Prostate gland (tissue), 2 donors: Measurements from ENCODE around the gene ACACA. TPM values are rescaled to one million over a fixed set of nuclear protein-coding genes. Genes with fewer than 3 reads are reported as not detected.

Experiments
- DNase-seq: peaks from one replicate; pipeline ENCODE4 v3.0.0-alpha.2; 2019; ENCODE audit warnings: low spot score
- H3K27ac ChIP-seq, 2 donors: fragments of 200-600 bp; sonication (generic); 2 replicates each; pipeline ENCODE4 v1.5.1; 2017 to 2019
- H3K27me3 ChIP-seq: fragments of 200-600 bp; sonication (generic); replicated peaks from 2 replicates; pipeline ENCODE4 v1.5.1; 2019; ENCODE audit not compliant: insufficient read depth
- H3K36me3 ChIP-seq, 2 donors: fragments of 200-600 bp; sonication (generic); 1 replicate in 1 of 2; 2 replicates in 1 of 2; pipeline versions ENCODE4 v1.5.1 to v1.8.1; 2017 to 2019
- H3K4me1 ChIP-seq: fragments of 200-600 bp; sonication (generic); replicated peaks from 2 replicates; pipeline ENCODE4 v1.5.1; 2019
- H3K4me3 ChIP-seq, 2 donors: fragments of 200-600 bp; sonication (generic); 2 replicates each; pipeline ENCODE4 v1.5.1; 2017 to 2019
- H3K9me3 ChIP-seq: fragments of 200-600 bp; sonication (generic); 2 replicates; pipeline ENCODE4 v1.5.1; 2017
- CTCF ChIP-seq, 4 experiments: fragments of 200-600 bp in 2 of 4; fragments of 450-650 bp in 2 of 4; sonication (generic) in 2 of 4; IDR thresholded peaks; 1 replicate in 3 of 4; 2 replicates in 1 of 4; pipeline ENCODE4 v1.5.1; 2016 to 2019; ENCODE audit warnings: antibody characterized with exemption in 4 of 4, mild to moderate bottlenecking in 2 of 4, moderate library complexity in 2 of 4
- POLR2A ChIP-seq: fragments of 450-650 bp; IDR thresholded peaks from one replicate; pipeline ENCODE4 v1.6.1; 2016; ENCODE audit warnings: antibody characterized with exemption, mild to moderate bottlenecking
- POLR2AphosphoS5 ChIP-seq: sonication (generic); formaldehyde crosslinking; IDR thresholded peaks from one replicate; pipeline ENCODE4 v1.6.1; 2017; ENCODE audit warnings: antibody characterized with exemption
- WGBS: methylation state at CpG from one replicate; pipeline ENCODE4 v1.1.5; 2018; 5-methylcytosine and 5-hydroxymethylcytosine counted together
- intact Hi-C: fragments of 100-400 bp; cut with DNase I; formaldehyde crosslinking; loops from one replicate; pipeline ENCODE4 v1.14.2; 2022
- total RNA-seq, 2 donors: library from RNA; depleted of rRNA; stranded (reverse); fragments of >200 nt; gene quantifications; one replicate each; pipeline ENCODE4 v1.1.0, GENCODE V29; 2016

ACACA gene
- total RNA-seq, 2 donors from 2014 or later, result 54.2 to 71.3 TPM

GRCh38 chr17:37342589-37342988, 64.0 kb downstream of the ACACA start:
- TF ChIP-seq CTCF (IDR thresholded peaks at IDR 0.05) (no peak), POLR2AphosphoS5 (no peak), POLR2A (no peak)
- DNase-seq, result no peak
- Histone ChIP-seq H3K36me3 (no peaks in the 10 kb centered on the region), H3K4me1 (no peaks in the 10 kb centered on the region), H3K9me3 (no peaks in the 10 kb centered on the region), H3K4me3 (no peak overlapping the region), H3K27me3 (no peaks in the 10 kb centered on the region), H3K27ac (no peak overlapping the region)
- intact Hi-C loops, result no loop called here
- WGBS, result 98% methylated on average over 2 of the region's 2 CpGs

- no peak overlapping the region for H3K27ac ChIP-seq
- H3K9me3 ChIP-seq, result no peaks in the 10 kb centered on the region
- WGBS, result 85% methylated on average over 2 of the region's 2 CpGs
- no peak overlapping the region for H3K4me3 ChIP-seq
- H3K4me1 ChIP-seq, result no peaks in the 10 kb centered on the region
- no peak for DNase-seq
- intact Hi-C loops, result no loop called here
- TF ChIP-seq CTCF (IDR thresholded peaks at IDR 0.05) (no peak), POLR2A (no peak), POLR2AphosphoS5 (no peak)
- H3K27me3 ChIP-seq, result no peaks in the 10 kb centered on the region
- H3K36me3 ChIP-seq, result no peaks in the 10 kb centered on the region
Measured at GRCh38 chr17:37340804-37341203, 65.8 kb downstream of the ACACA start.

GRCh38 chr17:37339321-37339720, 67.3 kb downstream of the ACACA start:
- H3K36me3 ChIP-seq, result no peaks in the 10 kb centered on the region
- intact Hi-C loops, result no loop called here
- no peak overlapping the region for H3K4me3 ChIP-seq
- H3K9me3 ChIP-seq, result no peaks in the 10 kb centered on the region
- no peaks in the 10 kb centered on the region for H3K27me3 ChIP-seq
- no peaks in the 10 kb centered on the region for H3K4me1 ChIP-seq
- 63% methylated on average over 3 of the region's 3 CpGs for WGBS
- DNase-seq, result no peak
- no peak for TF ChIP-seq CTCF (IDR thresholded peaks at IDR 0.05)
- no peak for TF ChIP-seq POLR2AphosphoS5
- no peak for TF ChIP-seq POLR2A
- no peak overlapping the region for H3K27ac ChIP-seq

DNA sequence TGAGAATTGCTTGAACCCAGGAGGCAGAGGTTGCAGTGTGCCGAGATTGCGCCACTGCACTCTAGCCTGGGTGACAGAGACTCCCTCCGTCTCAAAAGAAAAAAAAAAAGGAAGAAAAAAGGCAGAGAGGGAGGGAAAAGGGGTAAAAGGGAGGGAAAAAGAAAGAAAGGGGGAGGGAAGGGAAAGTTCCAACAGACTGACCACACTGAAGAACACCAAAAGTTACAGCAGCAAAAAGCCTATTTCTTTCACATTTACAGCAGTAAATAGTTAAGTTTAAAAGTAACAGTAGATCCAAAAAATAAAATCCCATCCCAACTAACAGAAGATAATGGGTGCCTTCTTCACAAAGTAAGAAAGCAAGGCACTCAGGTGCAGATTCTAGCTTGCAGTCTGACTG, 67.8 kb downstream of the ACACA start:
- H3K36me3 ChIP-seq, result no peaks in the 10 kb centered on the region
- intact Hi-C loops, result no loop called here
- no peaks in the 10 kb centered on the region for H3K9me3 ChIP-seq
- no peak overlapping the region for H3K4me3 ChIP-seq
- H3K27me3 ChIP-seq, result no peaks in the 10 kb centered on the region
- H3K27ac ChIP-seq, result no peak overlapping the region
- DNase-seq, result no peak
- 81% methylated on average over 3 of the region's 3 CpGs for WGBS
- no peak for TF ChIP-seq POLR2AphosphoS5
- no peak for TF ChIP-seq CTCF (IDR thresholded peaks at IDR 0.05)
- no peak for TF ChIP-seq POLR2A
- no peaks in the 10 kb centered on the region for H3K4me1 ChIP-seq

DNA sequence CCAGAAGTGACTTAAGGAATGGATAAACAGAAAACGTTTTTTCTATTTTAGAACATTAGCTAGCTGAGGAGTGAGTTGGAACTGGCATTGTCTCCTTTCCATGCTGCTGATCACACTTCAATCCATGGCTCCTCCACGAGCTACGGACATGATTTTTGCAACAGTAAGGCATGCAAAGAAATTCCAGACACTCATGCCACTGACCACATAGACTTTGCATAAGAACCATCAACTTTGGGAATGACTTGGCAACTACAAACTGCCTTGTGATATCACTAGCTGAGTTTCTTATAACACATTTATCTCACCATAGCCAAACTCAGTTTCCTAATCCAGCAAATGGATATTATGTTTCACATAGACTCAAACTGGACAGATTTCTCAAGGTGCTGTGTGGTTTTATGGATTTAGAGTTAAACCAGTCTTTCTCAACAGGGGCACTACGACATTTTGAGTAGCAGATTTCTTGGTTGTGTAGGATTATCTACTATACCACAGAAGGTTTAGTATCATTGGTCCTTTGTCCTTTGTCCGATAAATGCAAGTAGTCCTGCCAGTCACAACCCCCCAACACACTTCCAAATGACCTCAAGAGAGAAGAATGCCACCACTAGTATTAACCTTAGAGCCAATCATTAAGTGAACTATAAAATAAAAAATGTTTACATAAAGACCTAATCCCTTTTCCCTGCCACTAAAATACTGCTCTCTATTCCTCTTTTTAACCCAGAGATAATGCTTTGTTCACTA, 79.1 kb downstream of the ACACA start:
- Histone ChIP-seq H3K4me1 (peaks cover 5% of the 10 kb centered on the region), H3K27ac (no peak overlapping the region), H3K36me3 (no peaks in the 10 kb centered on the region), H3K9me3 (no peaks in the 10 kb centered on the region), H3K27me3 (no peaks in the 10 kb centered on the region), H3K4me3 (no peak overlapping the region)
- no peak for DNase-seq
- WGBS, result 68% methylated on average over 5 of the region's 5 CpGs
- no peak for TF ChIP-seq CTCF (IDR thresholded peaks at IDR 0.05)
- TF ChIP-seq POLR2A, result no peak
- intact Hi-C loops, result no loop called here
